NB4 (cell line): ENCODE results near the gene SPPL3.

Source experiments
- POLR2A ChIP-seq: IDR thresholded peaks from 2 replicates; pipeline ENCODE4 v1.6.1; 2011; ENCODE audit warnings: mild to moderate bottlenecking; ENCODE audit not compliant: insufficient read length; ENCODE audit errors: extremely low read depth
- TF ChIP-seq, protein P1 (sequence below): IDR thresholded peaks from one replicate; pipeline ENCODE4 v1.5.1; 2012; ENCODE audit warnings: low read depth, low read length

DNA sequence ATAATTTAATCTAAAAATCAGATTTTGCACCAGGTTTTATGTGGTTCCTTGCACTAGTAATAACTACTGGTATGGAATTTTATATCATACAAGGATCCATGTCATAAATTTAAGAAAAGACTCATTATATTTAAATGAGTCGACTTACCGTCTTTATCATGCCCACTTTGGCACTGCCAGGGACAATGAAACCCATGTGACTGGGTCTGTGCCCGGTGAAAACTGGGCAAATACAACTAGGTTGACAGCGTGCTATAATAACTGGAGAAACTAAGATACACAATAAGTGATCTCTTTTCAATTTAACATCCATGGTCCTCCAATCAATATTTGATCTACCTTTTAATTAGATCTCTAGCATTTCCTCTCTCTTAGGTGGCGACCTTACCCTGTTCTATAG lies 114.0 kb downstream of the SPPL3 start:
- TF ChIP-seq POLR2A = no peak
- TF ChIP-seq, protein P1, sequence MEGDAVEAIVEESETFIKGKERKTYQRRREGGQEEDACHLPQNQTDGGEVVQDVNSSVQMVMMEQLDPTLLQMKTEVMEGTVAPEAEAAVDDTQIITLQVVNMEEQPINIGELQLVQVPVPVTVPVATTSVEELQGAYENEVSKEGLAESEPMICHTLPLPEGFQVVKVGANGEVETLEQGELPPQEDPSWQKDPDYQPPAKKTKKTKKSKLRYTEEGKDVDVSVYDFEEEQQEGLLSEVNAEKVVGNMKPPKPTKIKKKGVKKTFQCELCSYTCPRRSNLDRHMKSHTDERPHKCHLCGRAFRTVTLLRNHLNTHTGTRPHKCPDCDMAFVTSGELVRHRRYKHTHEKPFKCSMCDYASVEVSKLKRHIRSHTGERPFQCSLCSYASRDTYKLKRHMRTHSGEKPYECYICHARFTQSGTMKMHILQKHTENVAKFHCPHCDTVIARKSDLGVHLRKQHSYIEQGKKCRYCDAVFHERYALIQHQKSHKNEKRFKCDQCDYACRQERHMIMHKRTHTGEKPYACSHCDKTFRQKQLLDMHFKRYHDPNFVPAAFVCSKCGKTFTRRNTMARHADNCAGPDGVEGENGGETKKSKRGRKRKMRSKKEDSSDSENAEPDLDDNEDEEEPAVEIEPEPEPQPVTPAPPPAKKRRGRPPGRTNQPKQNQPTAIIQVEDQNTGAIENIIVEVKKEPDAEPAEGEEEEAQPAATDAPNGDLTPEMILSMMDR = no peak
